Adipose tissue (tissue), 3 donors: ENCODE results near the gene CTCF. TPM values are rescaled to one million over a fixed set of nuclear protein-coding genes. Genes with fewer than 3 reads are reported as not detected.

ENCODE experiments used
- H3K27ac ChIP-seq: one replicate; pipeline ENCODE4 v1.5.1; 2013; ENCODE audit warnings: low read depth, low read length
- WGBS, 3 donors: extraction: QIAGEN DNeasy Blood & Tissue Kit; methylation state at CpG; one replicate each; pipeline ENCODE4 v1.1.7; 2013; 5-methylcytosine and 5-hydroxymethylcytosine counted together
- polyA plus RNA-seq, 3 donors: library from polyadenylated mRNA; stranded (reverse); fragments of 200-250 nt; gene quantifications; one replicate each; pipeline ENCODE4 v1.2.3, GENCODE V29; 2013
- donor health status: healthy with polysubstance abuse.
- donor health status: Bipolar disorder and iron deficiency.
- donor health status: healthy.

The CTCF gene
- polyA plus RNA-seq, 3 donors, result 12.4 to 26.0 (median 15.2) TPM

DNA sequence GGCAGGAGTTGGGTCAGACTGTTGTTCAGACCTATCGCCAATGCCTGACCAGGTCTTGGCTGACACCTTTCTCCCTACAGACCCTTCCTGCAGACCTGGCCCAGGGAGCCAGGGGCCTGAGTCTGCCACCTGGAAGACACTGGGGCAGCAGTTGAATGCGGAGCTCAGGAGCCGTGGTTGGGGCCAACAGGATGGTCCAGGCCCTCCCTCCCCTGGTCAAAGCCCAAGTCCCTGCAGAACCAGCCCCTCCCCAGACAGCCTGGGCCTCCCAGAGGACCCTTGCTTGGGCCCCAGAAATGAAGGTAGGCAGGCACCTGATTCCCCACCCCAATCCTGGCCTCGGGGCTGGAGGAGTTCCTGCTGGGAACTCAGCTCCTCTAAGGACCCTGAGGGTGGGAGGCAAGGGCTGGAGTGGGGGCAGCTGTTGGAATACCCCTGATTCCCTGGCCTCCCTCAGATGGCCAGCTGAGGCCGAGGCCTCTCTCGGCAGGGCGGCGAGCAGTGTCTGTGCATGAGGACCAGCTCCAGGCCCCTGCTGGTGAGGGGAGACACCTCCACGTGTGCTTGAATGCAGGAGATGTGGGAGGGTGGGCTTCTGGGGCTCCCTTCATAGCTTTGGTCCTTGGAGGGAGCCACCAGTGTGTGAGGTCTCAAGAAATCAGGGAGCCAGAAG lies 94.2 kb downstream of the CTCF start:
- H3K27ac ChIP-seq, result no peak overlapping the region
- 84 to 88% (median 84%) methylated on average over 9 of the region's 9 CpGs for WGBS, 3 donors

DNA sequence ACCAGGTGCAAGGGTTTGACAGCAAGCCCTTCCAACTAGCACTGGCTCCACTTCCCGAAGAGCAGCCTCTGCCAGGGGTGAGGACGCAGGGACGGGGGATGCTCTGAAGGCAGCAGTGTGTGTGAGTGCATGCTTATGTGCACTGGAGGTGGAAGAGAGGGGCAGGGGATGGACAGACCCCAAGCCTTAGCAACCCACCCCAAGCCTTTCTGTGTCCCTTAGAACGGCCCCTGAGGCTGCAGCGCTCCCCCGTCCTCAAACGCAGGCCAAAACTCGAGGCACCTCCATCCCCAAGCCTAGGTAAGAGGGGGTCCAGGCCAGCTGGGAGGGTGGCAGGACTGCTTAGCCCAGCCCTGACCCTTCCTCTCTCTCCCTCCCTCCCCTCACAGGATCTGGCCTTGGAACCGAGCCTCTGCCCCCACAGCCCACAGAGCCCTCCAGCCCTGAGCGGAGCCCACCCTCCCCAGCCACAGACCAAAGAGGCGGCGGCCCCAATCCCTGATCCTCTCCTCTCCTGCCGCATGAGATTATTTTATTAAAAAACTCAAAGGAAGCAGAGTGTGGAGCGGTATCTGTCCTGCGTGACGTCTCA lies 94.8 kb downstream of the CTCF start:
- 91 to 95% (median 93%) methylated on average over 15 to 16 of the region's 16 CpGs for WGBS, 3 donors
- no peak overlapping the region for H3K27ac ChIP-seq

DNA sequence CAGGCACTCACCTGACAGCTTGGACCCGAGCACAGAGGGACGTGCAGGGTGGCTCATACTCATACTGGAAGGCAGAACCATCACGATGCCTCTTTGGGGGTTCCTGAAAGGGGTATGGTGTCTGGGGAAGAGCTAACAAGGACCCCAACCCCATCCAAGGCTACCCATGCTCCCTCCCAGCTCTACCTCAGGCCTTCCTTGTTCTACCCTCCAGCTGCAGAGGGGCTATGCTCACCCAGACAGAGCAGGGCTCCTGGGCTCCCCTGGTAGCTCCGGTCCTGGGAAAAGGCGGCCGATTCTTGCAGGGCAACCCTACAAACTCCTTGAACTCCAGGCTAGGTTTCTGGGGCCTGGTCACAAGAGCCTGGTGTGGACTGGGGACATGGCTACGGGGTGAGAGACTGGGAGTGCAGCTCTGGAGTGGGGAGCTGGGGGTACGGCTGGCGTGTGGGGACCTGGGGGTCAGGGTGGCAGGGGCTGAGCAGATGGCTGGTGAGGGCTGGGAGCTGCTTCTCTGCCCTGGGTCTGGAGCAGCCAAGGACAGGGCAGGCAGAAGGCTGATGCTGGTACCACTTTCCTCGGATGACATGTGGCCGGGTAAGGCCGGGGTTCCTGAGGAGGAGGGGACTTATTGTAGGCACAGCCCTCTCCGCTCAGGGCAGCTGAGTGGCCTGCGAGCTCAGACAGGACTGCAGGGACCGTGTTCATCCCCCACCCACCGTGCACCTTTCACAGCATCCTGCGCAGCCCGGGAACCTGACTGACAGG lies 95.6 kb downstream of the CTCF start:
- 93 to 95% (median 93%) methylated on average over 18 of the region's 18 CpGs for WGBS, 3 donors
- H3K27ac ChIP-seq, result no peak overlapping the region

DNA sequence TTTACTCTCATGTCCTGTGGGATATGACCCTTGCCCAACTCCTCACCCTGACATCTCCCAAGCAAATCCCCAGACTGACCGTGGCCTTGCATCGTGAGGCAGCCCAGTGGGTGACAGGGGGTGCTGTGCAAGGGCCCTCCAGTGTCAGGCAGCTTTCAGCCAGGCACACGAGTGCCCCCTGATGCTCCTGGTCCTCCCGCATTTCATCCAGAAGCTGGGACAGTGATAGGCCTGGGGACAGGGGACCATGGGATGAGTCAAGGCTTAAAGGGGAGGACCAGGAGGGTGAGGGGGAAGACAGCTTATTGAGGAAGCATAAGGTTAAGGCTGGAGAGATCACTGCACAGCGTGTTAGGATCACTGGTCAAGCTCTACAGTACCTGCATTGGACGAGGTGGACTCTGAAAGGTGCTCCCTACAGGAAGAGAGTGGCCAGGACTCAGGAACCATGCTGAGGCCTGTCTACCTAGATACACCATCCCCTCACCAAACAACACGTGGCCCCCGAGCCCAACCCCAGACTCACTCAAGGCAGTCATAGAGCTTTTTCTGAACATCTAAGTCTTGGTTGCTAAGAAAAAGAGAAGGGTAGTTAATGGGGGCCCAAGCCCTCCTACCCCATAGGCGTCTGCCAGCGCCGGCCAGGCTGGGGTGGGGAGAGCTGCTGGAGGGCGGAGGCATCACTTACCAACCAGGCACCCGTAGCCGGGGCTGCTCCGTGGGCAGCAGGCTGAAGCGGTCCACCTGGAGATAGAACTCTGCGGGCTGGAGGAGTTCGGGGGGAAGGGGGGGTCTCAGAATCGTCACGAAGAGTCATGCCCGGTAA lies 96.7 kb downstream of the CTCF start:
- WGBS, 3 donors, result 36 to 42% (median 41%) methylated on average over 21 of the region's 21 CpGs
- H3K27ac ChIP-seq, result no peak overlapping the region

DNA sequence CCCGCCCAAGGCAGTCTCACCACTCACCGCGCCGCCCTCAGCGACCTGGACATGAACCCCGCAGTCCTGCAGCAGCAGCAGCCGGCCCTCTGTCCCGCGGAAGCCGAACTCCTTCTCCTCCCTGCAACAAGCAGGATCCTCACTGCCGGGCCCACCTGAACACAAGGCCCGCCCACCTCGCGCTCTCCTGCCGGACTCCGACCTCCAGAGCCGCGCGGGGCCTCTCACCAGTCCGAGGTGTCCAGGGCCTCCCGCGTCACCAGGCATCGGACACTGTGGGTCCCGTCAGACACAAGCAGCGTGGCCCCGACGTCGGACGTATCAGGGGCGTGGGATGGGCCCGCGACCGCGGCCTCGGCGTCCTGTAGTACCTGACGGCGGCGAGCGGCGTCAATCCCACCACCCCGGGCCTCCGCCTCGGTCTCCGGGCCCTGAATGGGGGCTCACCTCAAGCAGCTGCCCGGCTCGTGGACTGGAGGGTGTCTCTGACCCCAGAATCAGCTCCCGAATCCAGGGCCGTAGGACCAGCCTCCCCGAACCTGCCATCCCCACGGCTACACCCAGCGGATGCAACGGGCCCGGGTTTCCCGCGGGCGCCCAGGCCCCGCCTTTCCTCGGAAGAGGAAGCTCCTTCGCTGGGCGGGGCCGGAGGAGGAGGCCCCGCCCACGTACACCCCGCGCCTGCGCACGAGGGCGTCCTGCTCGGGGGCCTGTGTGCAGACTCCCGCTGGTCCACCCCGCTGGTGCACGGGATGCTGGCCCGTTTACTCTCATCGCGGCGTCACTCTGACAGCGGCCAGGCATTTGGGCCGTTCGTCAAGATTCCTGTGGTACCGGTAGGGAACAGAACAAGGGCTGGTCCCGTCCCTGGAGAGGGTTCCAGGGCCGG lies 97.6 kb downstream of the CTCF start, which contains the start of gene ACD:
Gene ACD (minus strand): TSS at position 586 of the 889 bp plus-strand sequence. CDS start 40 bp downstream, at position 546.
- peak within 1 kb of the TSS; percentile 68 for H3K27ac ChIP-seq
- WGBS, 3 donors, result 0 to 1% (median 0%) methylated on average over 67 to 83 of the region's 83 CpGs

DNA sequence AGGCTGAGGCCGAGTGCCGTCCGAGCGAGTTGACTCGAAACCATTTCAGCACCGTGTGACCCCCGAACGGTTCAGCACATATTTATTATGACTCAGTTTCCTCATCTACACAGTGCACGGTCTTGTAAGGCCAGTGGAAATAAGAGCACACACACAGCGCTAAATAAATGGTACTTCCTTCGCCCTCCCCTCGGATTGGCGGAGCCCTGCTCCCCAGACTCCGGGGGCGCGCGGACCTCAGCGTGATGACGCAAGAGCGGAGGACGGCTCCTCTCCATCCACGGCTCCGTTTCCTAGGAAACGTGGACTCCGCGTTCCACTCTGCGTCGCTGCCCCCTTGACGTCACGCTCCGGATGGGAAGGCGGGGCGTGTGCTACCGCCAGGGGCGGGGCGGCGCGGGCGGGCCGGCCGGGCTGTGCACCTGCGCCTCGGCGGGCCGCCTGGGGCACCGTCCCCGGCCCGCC lies 98.3 kb downstream of the CTCF start, which contains the start of gene PARD6A:
Gene PARD6A (plus strand): TSS at position 397 of the 465 bp plus-strand sequence. CDS start 79 bp downstream, outside the sequence.
- H3K27ac ChIP-seq, result peak within 1 kb of the TSS; percentile 68
- 0 to 1% (median 0%) methylated on average over 45 to 48 of the region's 48 CpGs for WGBS, 3 donors

DNA sequence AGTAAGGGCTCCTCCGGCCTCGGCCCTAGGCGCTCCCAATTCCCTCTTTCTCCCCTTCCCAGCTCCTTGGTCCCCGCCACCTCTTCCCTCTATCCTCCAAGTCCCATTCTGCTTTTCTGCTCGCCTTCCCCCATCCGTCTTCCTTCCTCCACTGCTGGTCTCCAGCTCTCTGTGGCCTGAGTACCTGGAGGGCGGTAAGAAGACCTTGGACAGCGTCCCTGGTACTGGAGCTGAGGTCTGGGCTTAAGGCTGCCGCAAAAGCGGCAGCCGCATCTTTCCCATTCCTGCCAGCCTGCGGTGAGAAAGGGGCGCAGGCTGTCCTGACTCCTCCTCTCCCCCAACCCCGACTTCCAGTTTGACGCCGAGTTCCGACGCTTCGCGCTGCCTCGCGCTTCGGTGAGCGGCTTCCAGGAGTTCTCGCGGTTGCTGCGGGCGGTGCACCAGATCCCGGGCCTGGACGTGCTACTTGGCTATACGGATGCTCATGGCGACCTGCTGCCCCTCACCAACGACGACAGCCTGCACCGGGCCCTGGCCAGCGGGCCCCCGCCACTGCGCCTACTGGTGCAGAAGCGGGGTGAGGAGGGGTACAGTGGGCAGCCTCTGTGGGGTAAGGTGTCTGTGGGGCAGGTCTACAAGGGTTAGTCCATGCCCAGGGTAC lies 98.9 kb downstream of the CTCF start:
- WGBS, 3 donors, result 6 to 16% (median 15%) methylated on average over 38 to 39 of the region's 39 CpGs

DNA sequence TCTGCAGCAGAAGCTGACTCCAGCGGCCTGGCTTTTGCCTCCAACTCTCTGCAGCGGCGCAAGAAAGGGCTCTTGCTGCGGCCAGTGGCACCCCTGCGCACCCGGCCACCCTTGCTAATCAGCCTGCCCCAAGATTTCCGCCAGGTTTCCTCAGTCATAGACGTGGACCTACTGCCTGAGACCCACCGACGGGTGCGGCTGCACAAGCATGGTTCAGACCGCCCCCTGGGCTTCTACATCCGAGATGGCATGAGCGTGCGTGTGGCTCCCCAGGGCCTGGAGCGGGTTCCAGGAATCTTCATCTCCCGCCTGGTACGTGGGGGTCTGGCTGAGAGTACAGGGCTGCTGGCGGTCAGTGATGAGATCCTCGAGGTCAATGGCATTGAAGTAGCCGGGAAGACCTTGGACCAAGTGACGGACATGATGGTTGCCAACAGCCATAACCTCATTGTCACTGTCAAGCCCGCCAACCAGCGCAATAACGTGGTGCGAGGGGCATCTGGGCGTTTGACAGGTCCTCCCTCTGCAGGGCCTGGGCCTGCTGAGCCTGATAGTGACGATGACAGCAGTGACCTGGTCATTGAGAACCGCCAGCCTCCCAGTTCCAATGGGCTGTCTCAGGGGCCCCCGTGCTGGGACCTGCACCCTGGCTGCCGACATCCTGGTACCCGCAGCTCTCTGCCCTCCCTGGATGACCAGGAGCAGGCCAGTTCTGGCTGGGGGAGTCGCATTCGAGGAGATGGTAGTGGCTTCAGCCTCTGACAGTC lies 99.7 kb downstream of the CTCF start:
- H3K27ac ChIP-seq, result no peak overlapping the region
- 67 to 95% (median 94%) methylated on average over 34 of the region's 34 CpGs for WGBS, 3 donors

More for the DNA sequence above, 98.9 kb downstream of the CTCF start:
- H3K27ac ChIP-seq, result no peak overlapping the region

DNA sequence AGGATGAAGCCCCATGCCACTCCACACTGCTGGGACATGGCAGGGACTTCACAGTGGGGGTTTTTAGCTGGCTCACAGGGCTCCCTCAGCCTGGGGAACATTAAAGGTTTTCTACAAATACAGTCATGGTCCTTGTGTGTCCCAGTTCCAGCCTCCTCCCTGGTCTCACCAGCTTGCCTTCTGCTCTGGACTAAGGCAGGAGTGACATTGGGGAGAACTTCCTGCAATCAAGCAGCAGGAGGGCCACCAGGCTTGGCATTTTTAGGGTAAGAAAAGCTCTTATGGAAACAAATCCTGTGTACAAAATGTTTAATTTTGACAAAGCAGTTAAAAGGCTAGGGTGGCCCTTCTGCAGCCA lies 100.3 kb downstream of the CTCF start:
- H3K27ac ChIP-seq, result no peak overlapping the region

DNA sequence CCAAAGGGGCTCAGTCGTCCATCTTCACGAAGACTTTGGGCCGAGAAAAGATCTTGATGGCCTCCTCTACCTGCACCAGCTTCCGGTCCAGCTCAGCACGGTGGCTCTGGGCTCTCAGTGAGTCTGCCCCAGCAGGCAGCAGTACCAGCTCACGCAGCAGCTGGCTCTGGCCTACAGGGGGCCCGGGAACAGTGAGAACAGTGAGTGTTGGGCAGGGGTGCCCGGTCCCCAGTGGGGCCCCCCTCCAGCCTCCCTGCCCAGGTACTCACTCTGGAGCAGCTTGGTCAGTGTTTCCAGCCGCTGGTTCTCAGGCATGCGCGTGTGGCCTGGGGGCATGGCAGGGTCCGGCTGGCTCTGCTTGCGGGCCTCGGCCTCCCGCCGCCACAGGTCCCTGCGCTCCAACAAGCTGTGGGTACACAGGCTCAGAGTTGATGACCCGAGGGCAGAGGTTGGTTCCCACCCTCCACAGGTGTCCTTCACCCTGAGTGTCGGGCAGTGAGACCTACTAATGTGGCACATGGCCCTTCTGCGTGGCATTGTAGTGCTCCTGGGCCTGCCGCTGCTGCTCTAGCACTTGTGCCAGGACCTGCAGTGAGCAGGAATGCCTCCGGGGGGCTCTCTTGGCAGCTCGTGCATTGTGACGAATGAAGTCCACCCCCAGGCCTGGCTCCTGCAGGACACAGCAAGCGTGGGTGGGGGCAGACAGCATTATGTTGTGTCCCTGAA lies 101.0 kb downstream of the CTCF start:
- 46 to 86% (median 86%) methylated on average over 25 of the region's 25 CpGs for WGBS, 3 donors
- no peak overlapping the region for H3K27ac ChIP-seq

DNA sequence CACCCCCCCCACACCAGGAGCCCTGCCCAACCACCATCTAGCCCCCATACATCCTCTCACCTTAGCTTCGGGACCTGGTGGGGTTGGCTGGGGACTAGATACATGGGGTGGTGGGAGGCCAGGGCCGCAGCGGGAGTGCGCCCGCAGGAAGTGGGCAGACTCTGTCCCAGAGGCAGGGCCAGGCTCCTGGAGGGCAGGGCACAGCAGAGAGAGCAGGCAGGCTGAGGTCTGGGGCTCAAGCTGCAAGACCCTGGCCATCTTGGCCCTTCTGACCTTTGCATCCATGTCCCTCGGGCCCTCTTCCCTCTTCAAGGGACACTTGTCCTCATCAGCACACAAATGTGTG lies 101.5 kb downstream of the CTCF start:
- 41 to 90% (median 86%) methylated on average over 4 to 6 of the region's 6 CpGs for WGBS, 3 donors
- no peak overlapping the region for H3K27ac ChIP-seq

DNA sequence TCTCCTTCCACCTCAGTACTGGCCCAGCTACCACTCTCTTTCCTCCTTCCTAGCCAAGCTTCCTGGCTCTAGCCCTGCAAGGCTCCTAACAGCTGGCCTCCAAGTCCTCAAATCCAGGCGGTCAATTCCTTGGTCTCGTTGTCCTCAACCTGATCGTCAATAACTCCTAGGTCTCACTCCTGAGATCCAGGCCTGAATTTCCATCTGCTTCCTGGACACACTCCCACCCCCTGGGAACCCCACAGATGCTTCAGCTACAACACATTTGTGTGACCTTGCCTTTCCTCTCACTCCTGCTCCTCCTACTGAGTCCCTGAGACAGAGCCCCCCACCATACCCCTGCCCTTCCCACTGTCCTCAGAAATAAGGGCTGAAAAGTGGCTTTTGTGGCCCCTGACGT lies 101.9 kb downstream of the CTCF start:
- WGBS, 3 donors, result 42 to 87% (median 86%) methylated on average over 4 of the region's 4 CpGs
- H3K27ac ChIP-seq, result no peak overlapping the region

DNA sequence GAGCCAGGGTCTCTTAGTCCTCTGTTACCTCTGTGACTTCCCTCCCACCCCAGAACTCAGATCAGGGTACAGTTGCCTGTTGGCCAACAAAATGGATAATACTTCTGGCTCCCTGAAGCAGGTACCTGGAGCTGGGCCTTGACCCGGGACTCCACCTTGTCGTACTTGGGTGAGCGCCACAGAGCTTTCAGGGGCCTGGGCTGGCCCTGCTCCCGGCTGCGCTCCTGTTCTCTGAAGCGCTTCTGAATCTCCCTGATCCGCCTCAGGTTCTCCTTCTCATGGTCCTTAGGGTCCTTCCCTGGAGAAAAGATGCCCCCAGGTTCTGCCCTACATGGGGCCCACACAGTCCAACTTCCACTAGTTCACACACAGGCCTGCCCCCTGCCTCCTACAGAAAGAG lies 102.5 kb downstream of the CTCF start:
- WGBS, 3 donors, result 48 to 96% (median 94%) methylated on average over 7 of the region's 7 CpGs
- H3K27ac ChIP-seq, result no peak overlapping the region

DNA sequence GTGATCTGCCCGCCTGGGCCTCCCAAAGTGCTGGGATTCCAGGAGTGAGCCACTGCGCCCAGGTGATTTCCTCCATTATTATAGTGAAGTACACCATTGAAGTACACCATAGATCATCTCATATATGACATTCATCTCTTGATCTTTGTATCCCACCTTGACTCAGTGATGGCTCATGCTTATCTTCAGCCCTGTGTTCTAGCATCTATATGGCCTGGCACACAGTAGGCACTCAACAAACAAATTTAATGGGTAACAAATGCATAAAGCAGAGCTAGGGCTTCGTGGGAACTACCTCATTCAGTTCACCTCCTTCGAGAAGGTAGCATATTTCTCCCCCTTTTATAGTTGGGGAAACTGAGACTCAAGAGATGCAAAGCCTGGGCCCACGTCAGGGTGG lies 103.3 kb downstream of the CTCF start:
- WGBS, 3 donors, result 48 to 76% (median 73%) methylated on average over 5 of the region's 5 CpGs

DNA sequence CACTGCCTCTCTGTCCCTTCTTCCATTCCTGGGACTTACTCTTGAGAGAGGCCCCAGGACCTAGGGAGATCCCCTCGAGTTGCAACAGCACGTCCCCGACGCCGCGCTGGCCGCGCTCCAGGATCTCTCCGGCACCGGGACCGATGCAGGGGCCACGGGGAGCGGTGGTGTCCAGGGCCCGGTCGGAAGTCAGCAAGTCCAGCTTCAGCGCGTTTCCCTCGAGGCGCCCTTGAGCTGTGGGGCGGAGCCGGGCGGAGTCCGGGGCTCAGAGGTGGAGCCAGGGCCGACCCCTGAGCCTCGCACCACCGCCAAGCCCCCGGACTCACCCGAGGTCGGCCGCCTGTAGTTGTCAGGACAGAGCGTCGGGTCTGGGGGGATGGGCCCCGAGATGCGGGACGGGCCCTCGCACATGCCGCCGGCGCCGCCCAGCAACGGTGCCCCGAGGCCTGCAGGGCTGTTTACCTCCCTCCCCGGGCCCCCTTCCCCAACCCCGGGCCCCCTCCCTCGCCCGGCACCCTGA lies 103.8 kb downstream of the CTCF start:
- H3K27ac ChIP-seq, result no peak overlapping the region
- WGBS, 3 donors, result 0 to 1% (median 1%) methylated on average over 37 to 46 of the region's 46 CpGs

More for the DNA sequence above, 103.3 kb downstream of the CTCF start:
- no peak overlapping the region for H3K27ac ChIP-seq
